GM06990 (cell line): ENCODE data around the gene AP3B2.

Experiments used
- DNase-seq: peaks from one replicate; pipeline ENCODE4 v3.0.0-alpha.2; 2011; ENCODE audit not compliant: insufficient read length; ENCODE audit errors: extremely low read depth
- H3K27me3 ChIP-seq: replicated peaks from 2 replicates; pipeline ENCODE4 v1.6.0; 2011; ENCODE audit warnings: low read length; ENCODE audit not compliant: control insufficient read depth, insufficient read depth
- H3K36me3 ChIP-seq: 2 replicates; pipeline ENCODE4 v1.5.1; 2011; ENCODE audit warnings: low read length; ENCODE audit not compliant: control insufficient read depth, insufficient read depth
- H3K4me3 ChIP-seq: replicated peaks from 2 replicates; pipeline ENCODE4 v1.5.1; 2011; ENCODE audit warnings: low read depth, mild to moderate bottlenecking, control low read depth, low read length
- TF ChIP-seq, protein P1 (sequence below): IDR thresholded peaks from 2 replicates; pipeline ENCODE4 v1.5.1; 2011; ENCODE audit warnings: low read length, control low read depth, mild to moderate bottlenecking, inconsistent platforms; ENCODE audit not compliant: insufficient read depth, poor library complexity, severe bottlenecking

The AP3B2 gene

DNA sequence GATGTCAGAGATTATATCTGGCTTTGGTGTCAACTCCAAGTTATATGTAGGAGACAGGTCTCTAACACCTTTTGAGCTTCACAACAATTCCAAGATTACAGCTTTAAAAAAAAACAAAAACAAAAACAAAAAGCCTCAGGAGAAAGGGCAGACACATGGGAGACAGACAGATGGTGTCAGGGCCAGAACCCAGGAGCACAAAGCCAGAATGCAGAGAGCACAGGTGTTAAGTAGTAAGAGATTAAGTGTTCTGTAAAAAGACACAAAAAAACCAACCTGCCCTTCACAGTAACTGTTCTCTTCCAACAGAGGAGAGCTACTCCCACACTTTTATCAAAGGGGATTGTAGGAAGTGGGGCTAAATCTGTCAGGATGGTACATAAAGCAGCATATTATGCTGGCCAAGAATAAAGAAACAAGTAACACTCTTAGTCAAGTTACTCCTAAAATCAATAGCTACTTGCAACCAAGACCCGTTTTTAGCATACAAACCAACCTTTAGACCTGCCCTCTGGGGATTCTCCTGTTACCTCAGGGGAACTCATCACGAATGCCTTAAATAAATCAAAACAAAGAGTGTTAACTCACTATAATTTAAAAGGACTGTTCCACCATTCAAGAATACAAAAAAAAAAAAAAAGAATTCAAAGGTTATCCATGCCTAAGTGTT is 68.4 kb downstream of the AP3B2 start:
- TF ChIP-seq, protein P1, sequence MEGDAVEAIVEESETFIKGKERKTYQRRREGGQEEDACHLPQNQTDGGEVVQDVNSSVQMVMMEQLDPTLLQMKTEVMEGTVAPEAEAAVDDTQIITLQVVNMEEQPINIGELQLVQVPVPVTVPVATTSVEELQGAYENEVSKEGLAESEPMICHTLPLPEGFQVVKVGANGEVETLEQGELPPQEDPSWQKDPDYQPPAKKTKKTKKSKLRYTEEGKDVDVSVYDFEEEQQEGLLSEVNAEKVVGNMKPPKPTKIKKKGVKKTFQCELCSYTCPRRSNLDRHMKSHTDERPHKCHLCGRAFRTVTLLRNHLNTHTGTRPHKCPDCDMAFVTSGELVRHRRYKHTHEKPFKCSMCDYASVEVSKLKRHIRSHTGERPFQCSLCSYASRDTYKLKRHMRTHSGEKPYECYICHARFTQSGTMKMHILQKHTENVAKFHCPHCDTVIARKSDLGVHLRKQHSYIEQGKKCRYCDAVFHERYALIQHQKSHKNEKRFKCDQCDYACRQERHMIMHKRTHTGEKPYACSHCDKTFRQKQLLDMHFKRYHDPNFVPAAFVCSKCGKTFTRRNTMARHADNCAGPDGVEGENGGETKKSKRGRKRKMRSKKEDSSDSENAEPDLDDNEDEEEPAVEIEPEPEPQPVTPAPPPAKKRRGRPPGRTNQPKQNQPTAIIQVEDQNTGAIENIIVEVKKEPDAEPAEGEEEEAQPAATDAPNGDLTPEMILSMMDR = no peak
- Histone ChIP-seq H3K36me3 (no peaks in the 10 kb centered on the region), H3K4me3 (no peak overlapping the region), H3K27me3 (no peaks in the 10 kb centered on the region)
- no peak for DNase-seq

DNA sequence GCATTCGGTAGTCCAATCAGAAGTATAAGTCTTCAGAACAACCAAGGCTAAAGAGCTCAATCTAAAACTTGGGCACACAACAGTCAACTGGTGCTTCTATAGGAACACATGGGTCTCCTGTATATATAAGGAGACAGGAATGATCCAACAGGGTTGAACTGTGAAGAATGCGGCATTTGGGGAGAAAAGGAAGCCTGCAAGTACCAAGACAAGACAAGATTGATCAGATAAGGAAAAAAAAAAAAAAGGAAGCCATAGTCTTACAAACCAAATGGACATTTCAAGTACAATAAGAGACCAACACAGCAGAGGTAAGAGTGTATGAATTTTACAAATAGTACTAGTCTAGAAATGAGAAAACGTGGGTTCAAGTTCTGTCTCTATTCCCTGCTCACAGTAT is 69.0 kb downstream of the AP3B2 start:
- no peak for DNase-seq
- Histone ChIP-seq H3K4me3 (no peak overlapping the region), H3K27me3 (no peaks in the 10 kb centered on the region), H3K36me3 (no peaks in the 10 kb centered on the region)
- TF ChIP-seq, protein P1 = no peak

DNA sequence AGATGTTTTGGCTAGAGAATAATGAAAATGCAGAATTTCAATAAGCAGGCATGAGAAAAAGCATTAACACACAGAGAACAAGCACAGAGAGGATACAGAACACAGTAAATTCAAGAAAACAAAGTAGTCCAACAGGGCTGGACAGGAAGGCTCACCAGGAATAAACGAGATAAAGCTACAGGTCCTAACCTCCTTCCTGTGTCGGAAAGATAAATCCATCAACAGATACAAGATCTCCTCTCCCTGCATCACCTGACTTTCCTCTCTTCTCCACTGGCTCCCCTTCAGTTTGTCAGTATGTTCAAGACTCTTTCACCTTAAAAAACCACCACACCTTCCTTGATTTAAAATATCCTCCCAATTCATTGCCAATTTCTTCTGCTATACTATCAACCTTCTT is 73.9 kb downstream of the AP3B2 start:
- Histone ChIP-seq H3K27me3 (no peaks in the 10 kb centered on the region), H3K36me3 (no peaks in the 10 kb centered on the region), H3K4me3 (no peak overlapping the region)
- DNase-seq = no peak
- TF ChIP-seq, protein P1 = no peak

DNA sequence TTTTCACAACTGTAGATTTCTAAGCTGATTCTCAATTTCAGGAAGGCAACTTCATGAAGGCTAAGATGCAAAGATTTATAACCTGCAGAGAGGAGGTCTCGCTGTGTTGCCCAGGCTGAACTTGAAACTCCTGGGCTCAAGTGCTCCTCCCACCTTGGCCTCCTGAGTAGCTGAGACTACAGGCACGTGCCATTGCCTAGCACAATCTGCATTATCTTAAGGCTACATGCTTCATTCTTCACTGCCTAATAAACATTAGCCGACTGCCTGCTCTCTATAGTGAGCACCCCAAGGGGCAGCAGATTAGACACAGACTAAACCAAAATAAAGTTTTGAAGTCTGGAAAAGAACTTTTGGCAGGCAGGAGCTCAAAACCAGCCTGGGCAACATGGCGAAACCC is 79.6 kb downstream of the AP3B2 start:
- Histone ChIP-seq H3K27me3 (no peaks in the 10 kb centered on the region), H3K36me3 (no peaks in the 10 kb centered on the region), H3K4me3 (no peak overlapping the region)
- no peak for DNase-seq
- TF ChIP-seq, protein P1 = no peak

DNA sequence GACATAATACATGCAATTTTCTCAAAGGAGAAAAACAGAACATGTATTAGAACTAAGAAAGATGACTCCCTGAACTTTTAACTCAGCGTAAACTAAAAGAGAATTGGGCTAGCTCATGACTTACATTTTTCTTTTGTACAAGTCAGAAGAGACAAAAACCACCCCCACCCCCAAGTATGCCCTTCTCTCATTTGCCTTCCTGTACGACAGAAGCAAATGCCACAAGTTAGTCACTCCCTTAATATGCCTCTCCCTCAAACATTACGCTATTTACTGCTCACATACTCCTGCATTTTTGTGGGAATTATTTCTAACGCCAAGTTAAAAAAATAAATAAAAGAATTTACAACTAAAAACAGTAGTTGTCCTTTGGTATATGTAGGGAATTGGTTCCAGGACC is 84.5 kb downstream of the AP3B2 start:
- Histone ChIP-seq H3K27me3 (no peaks in the 10 kb centered on the region), H3K4me3 (no peak overlapping the region), H3K36me3 (no peaks in the 10 kb centered on the region)
- TF ChIP-seq, protein P1 = no peak
- DNase-seq = no peak

DNA sequence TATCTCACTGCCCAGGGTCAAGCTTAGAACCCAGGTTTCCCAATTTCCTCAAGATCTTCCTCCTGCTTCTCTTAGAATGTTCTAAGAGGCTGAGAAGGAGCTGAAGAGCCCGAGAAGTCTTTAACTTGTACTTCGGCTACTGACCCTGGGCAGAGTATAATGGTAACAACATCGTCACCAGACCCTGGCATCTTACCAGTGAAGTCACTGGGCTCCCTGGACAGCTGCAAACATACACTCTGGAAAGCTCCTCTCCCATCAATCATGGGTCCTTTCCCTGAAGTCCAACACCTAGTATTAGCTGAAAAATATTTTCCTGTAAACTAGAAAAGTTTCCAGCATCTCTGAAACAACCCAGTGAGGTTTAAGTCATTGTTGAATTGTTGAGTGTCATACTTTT is 85.2 kb downstream of the AP3B2 start:
- TF ChIP-seq, protein P1 = no peak
- no peak for DNase-seq
- no peak overlapping the region for H3K4me3 ChIP-seq
- no peaks in the 10 kb centered on the region for H3K36me3 ChIP-seq
- no peaks in the 10 kb centered on the region for H3K27me3 ChIP-seq
